ENCODE data around the gene FYN. TPM values are rescaled to one million over a fixed set of nuclear protein-coding genes. Genes with fewer than 3 reads are reported as not detected.
A peak's percentile ranks its signal among the peaks of the same experiment; 100 is the strongest.

Gene FYN
- total and polyA plus RNA-seq, 2 of the 4 experiments (the other 2 are of a cell fraction) = 30.8 to 36.4 TPM

DNA sequence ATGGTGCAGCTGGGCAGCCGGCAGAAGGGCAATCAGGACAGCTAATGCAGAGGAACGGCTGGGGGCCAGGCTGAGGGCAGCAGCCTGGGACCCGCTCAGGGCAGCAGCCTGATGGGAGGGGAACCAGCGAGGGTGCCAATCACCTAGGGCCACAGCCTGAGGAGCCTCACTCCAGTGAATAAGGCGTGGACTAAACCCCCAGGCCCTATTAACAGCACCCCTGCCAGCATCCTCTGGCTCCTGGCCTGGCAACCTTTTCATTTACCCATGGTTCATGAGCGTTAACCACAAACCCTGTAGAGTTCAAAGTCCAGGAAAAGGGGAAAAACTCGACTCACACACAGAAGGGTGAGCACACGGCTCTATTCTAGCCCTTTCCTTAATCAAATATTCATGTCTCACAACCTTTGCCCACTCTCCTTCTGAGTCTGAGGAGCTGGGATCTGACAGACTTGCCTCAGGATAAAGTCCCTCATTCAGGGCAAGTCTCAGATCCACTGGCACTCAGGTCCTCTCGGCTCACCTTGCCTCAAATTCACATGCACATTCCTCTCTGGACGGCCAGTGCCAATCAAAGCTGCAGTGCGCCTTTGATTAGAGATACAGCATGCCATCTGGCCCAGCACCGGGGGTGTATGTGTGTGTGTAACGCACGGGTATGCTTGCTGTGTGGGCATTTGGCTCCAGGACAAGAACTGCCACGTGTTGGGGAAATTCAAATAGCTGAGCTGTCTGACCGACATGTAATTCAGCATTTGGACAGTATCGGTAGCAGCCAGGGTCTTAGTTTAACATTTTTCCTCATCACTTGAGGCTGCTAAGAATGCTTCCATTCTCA is 180.7 kb downstream of the FYN start:
- Histone ChIP-seq H4K5ac (ENCODE audit: low read depth, low read length) (no peak overlapping the region), H3K4me3 (ENCODE audit: insufficient read depth, low read depth, low read length) (no peak overlapping the region), H2AK9ac (replicated peaks; ENCODE audit: low read depth, low read length, poor library complexity) (no peak overlapping the region), H3K4me1 (ENCODE audit: control insufficient read depth, insufficient read depth, low read length) (no peaks in the 10 kb centered on the region), H3K14ac (replicated peaks; ENCODE audit: low read depth, low read length) (no peak overlapping the region), H3K4me2 (ENCODE audit: low read depth, low read length) (no peak overlapping the region), H3K27ac (ENCODE audit: insufficient read depth, low read length) (no peak overlapping the region), H3K23ac (ENCODE audit: low read depth, low read length) (no peak overlapping the region), H3K56ac (ENCODE audit: extremely low read depth, insufficient read depth, low read length) (no peak overlapping the region), H2BK15ac (ENCODE audit: low read depth, low read length) (no peak overlapping the region), H4K20me1 (ENCODE audit: insufficient read depth, low read length) (no peaks in the 10 kb centered on the region), H3K9me3 (ENCODE audit: control insufficient read depth, insufficient read depth, low read length) (no peaks in the 10 kb centered on the region), H2BK120ac (ENCODE audit: low read depth, low read length) (no peak overlapping the region), H3K9me1 (ENCODE audit: insufficient read depth, low read length) (peaks cover 6% of the 10 kb centered on the region; the same call in 1 of the 2 replicates), H4K91ac (ENCODE audit: insufficient read depth, low read depth, low read length) (no peak overlapping the region), H2AK5ac (ENCODE audit: low read depth, low read length) (no peak overlapping the region), H3K18ac (ENCODE audit: low read depth, low read length) (no peak overlapping the region), H2AFZ (replicated peaks; ENCODE audit: low read length, poor library complexity) (peak overlapping the region; percentile 6), H3K79me1 (ENCODE audit: low read depth in 1 of 2, low read length in 2 of 2) (no peaks in the 10 kb centered on the region), H2BK5ac (ENCODE audit: low read depth, low read length, poor library complexity, severe bottlenecking) (no peak overlapping the region), H3K4ac (ENCODE audit: low read depth, low read length) (no peak overlapping the region), H4K8ac (ENCODE audit: low read depth in 2 of 2, low read length in 2 of 2) (no peak overlapping the region), H2BK20ac (ENCODE audit: low read depth, low read length) (no peak overlapping the region), H3K27me3 (ENCODE audit: control insufficient read depth, insufficient read depth, low read length) (no peaks in the 10 kb centered on the region), H3K9ac (ENCODE audit: low read depth, low read length) (no peak overlapping the region), H3K36me3 (ENCODE audit: control insufficient read depth, insufficient read depth, low read length) (peaks cover 41% of the 10 kb centered on the region)
- ATAC-seq (ENCODE audit: low read depth) = no peak
- dilution Hi-C loops (cut with HindIII; ENCODE audit: low sequenced_read_pairs, unreplicated experiment) (no loop called here), in situ Hi-C loops (cut with MboI; ENCODE audit: low sequenced_read_pairs) (loop anchor here (25.0 kb wide), 1 partner anchor 655 kb away; no protein-coding TSS in a partner anchor), intact Hi-C loops (cut with micrococcal nuclease) (no loop called here)
- TF ChIP-seq CEBPB (IDR thresholded peaks at IDR 0.05; ENCODE audit: low read depth, low read length) = no peak
- no peak for TF ChIP-seq MXI1 (IDR thresholded peaks at IDR 0.05; ENCODE audit: borderline replicate concordance, low read depth, low read length)
- TF ChIP-seq FOS (IDR thresholded peaks at IDR 0.05; ENCODE audit: low read depth, low read length) = no peak
- TF ChIP-seq, protein P1, sequence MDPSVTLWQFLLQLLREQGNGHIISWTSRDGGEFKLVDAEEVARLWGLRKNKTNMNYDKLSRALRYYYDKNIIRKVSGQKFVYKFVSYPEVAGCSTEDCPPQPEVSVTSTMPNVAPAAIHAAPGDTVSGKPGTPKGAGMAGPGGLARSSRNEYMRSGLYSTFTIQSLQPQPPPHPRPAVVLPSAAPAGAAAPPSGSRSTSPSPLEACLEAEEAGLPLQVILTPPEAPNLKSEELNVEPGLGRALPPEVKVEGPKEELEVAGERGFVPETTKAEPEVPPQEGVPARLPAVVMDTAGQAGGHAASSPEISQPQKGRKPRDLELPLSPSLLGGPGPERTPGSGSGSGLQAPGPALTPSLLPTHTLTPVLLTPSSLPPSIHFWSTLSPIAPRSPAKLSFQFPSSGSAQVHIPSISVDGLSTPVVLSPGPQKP (IDR thresholded peaks at IDR 0.05; ENCODE audit: borderline replicate concordance, low read depth, low read length) = no peak
- TF ChIP-seq MAFK (IDR thresholded peaks at IDR 0.05; ENCODE audit: low read depth, low read length) = no peak
- no peak for TF ChIP-seq CHD1 (IDR thresholded peaks at IDR 0.05; ENCODE audit: low read depth, low read length)
- TF ChIP-seq SMC3 (IDR thresholded peaks at IDR 0.05; ENCODE audit: low read depth, low read length) = no peak
- TF ChIP-seq, protein P2, sequence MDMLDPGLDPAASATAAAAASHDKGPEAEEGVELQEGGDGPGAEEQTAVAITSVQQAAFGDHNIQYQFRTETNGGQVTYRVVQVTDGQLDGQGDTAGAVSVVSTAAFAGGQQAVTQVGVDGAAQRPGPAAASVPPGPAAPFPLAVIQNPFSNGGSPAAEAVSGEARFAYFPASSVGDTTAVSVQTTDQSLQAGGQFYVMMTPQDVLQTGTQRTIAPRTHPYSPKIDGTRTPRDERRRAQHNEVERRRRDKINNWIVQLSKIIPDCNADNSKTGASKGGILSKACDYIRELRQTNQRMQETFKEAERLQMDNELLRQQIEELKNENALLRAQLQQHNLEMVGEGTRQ (IDR thresholded peaks at IDR 0.05; ENCODE audit: low read depth, low read length) = no peak
- TF ChIP-seq MAZ (IDR thresholded peaks at IDR 0.05; ENCODE audit: borderline replicate concordance, low read depth, low read length) = no peak
- TF ChIP-seq POLR2A (IDR thresholded peaks at IDR 0.05; ENCODE audit: low read depth, low read length) = no peak
- ChIA-PET POLR2A (ENCODE audit: unreplicated experiment) (no interaction called here), CTCF (no interaction called here)
- whole genome bisulfite sequencing, 2 experiments (ENCODE audit: extremely low coverage in 2 of 2, insufficient read length in 1 of 2) = 79% methylated on average over 10 of the region's 17 CpGs; no CpG with 5 or more reads in 1 of the 2 experiments
- DNase-seq = no peak
- BruUV-seq (replicated peaks) = no TSS peak

Measured in IMR-90 (cell line).